HEK293 (cell line): ENCODE data around the gene ZNF865.

ENCODE experiments used
- CTCF ChIA-PET: fragments of 350-600 bp; formaldehyde crosslinking; extraction: SDS; loops from one replicate; lab custom pipeline; 2021; ENCODE audit warnings: antibody characterized with exemption; lab: Yijun Ruan, JAX
- POLR2A ChIA-PET: fragments of 300-600 bp; formaldehyde crosslinking; extraction: SDS; loops from one replicate; lab custom pipeline; 2020; ENCODE audit warnings: antibody characterized with exemption, inconsistent platforms; lab: Yijun Ruan, JAX
- H3K27ac ChIP-seq: fragments of 200-500 bp; sonication (Bioruptor generic); 2 replicates; pipeline ENCODE4 v1.5.1; 2014; ENCODE audit warnings: low read depth, low read length, control low read depth, inconsistent platforms; ENCODE audit errors: extremely low read depth
- H3K36me3 ChIP-seq, 2 experiments: fragments of 200-500 bp in 1 of 2; sonication (Bioruptor generic) in 1 of 2; 1 replicate in 1 of 2; 2 replicates in 1 of 2; pipeline ENCODE4 v1.5.1; 2014 to 2017; ENCODE audit warnings: inconsistent platforms in 2 of 2, low read length in 2 of 2; ENCODE audit not compliant: control insufficient read depth in 2 of 2, insufficient read depth in 1 of 2
- H3K4me1 ChIP-seq: fragments of 200-500 bp; sonication (Bioruptor generic); 2 replicates; pipeline ENCODE4 v1.5.1; 2014; ENCODE audit warnings: mild to moderate bottlenecking, low read length, inconsistent platforms; ENCODE audit not compliant: control insufficient read depth, insufficient read depth
- H3K4me3 ChIP-seq: 2 replicates; pipeline ENCODE4 v1.5.1; 2011; ENCODE audit warnings: low read depth, mild to moderate bottlenecking, control low read depth, low read length, moderate library complexity
- H3K9me3 ChIP-seq: fragments of 200-500 bp; sonication (Bioruptor generic); 2 replicates; pipeline ENCODE4 v1.5.1; 2014; ENCODE audit warnings: low read depth, low read length, inconsistent platforms; ENCODE audit not compliant: control insufficient read depth, insufficient read depth
- GLI2 ChIP-seq: fragments of 450-650 bp; formaldehyde crosslinking; IDR thresholded peaks from 2 replicates; pipeline ENCODE4; 2017; ENCODE audit warnings: missing biosample characterization, missing genetic modification characterization, low read depth, borderline replicate concordance
- KLF9 ChIP-seq: fragments of 450-650 bp; formaldehyde crosslinking; IDR thresholded peaks from 2 replicates; pipeline ENCODE4 v1.5.1; 2016; ENCODE audit warnings: missing biosample characterization, missing genetic modification characterization, low read depth
- MZF1 ChIP-seq: fragments of 450-650 bp; formaldehyde crosslinking; IDR thresholded peaks from 2 replicates; pipeline ENCODE4 v1.5.1; 2017; ENCODE audit warnings: missing biosample characterization, missing genetic modification characterization, borderline replicate concordance
- PRDM1 ChIP-seq: fragments of 450-650 bp; formaldehyde crosslinking; IDR thresholded peaks from 2 replicates; pipeline ENCODE4; 2016; ENCODE audit warnings: missing biosample characterization, missing genetic modification characterization
- REPIN1 ChIP-seq: fragments of 450-650 bp; formaldehyde crosslinking; IDR thresholded peaks from 2 replicates; pipeline ENCODE4 v1.5.1; 2017; ENCODE audit warnings: missing biosample characterization, missing genetic modification characterization, low read depth
- SP7 ChIP-seq: fragments of 450-650 bp; formaldehyde crosslinking; IDR thresholded peaks from 2 replicates; pipeline ENCODE4 v1.5.1; 2016; ENCODE audit warnings: missing biosample characterization, missing genetic modification characterization
- TSHZ1 ChIP-seq: fragments of 450-650 bp; formaldehyde crosslinking; IDR thresholded peaks from 2 replicates; pipeline ENCODE4 v1.5.1; 2016; ENCODE audit warnings: missing biosample characterization, missing genetic modification characterization, borderline replicate concordance
- ZFHX2 ChIP-seq: fragments of 450-650 bp; formaldehyde crosslinking; conservative IDR thresholded peaks from 2 replicates; pipeline ENCODE4 v1.5.1; 2016; ENCODE audit warnings: missing biosample characterization, missing genetic modification characterization
- ZNF114 ChIP-seq: fragments of 450-650 bp; formaldehyde crosslinking; IDR thresholded peaks from 2 replicates; pipeline ENCODE4 v1.5.0; 2017; ENCODE audit warnings: missing biosample characterization, missing genetic modification characterization
- ZNF133 ChIP-seq: fragments of 450-650 bp; formaldehyde crosslinking; IDR thresholded peaks from 2 replicates; pipeline ENCODE4 v1.5.1; 2016; ENCODE audit warnings: missing biosample characterization, missing genetic modification characterization
- ZNF146 ChIP-seq: fragments of 450-650 bp; formaldehyde crosslinking; IDR thresholded peaks from 2 replicates; pipeline ENCODE4 v1.5.1; 2016; ENCODE audit warnings: missing biosample characterization, missing genetic modification characterization
- ZNF169 ChIP-seq: fragments of 450-650 bp; formaldehyde crosslinking; IDR thresholded peaks from 2 replicates; pipeline ENCODE4 v1.5.1; 2016; ENCODE audit warnings: missing biosample characterization, missing genetic modification characterization
- ZNF174 ChIP-seq: fragments of 450-650 bp; formaldehyde crosslinking; IDR thresholded peaks from 2 replicates; pipeline ENCODE4 v1.5.0; 2017; ENCODE audit warnings: missing biosample characterization, mild to moderate bottlenecking, missing genetic modification characterization
- ZNF184 ChIP-seq: fragments of 450-650 bp; IDR thresholded peaks from 2 replicates; pipeline ENCODE4 v1.5.1; 2018; ENCODE audit warnings: missing biosample characterization, mild to moderate bottlenecking, missing genetic modification characterization
- ZNF211 ChIP-seq: fragments of 450-650 bp; formaldehyde crosslinking; IDR thresholded peaks from 2 replicates; pipeline ENCODE4 v1.5.1; 2016; ENCODE audit warnings: low read depth, missing biosample characterization, missing genetic modification characterization
- ZNF350 ChIP-seq: fragments of 450-650 bp; formaldehyde crosslinking; IDR thresholded peaks from 2 replicates; pipeline ENCODE4 v1.5.0; 2017; ENCODE audit warnings: missing biosample characterization, mild to moderate bottlenecking, missing genetic modification characterization
- ZNF366 ChIP-seq: fragments of 450-650 bp; formaldehyde crosslinking; conservative IDR thresholded peaks from 2 replicates; pipeline ENCODE4 v1.5.1; 2016; ENCODE audit warnings: missing biosample characterization, missing genetic modification characterization
- ZNF394 ChIP-seq: fragments of 450-650 bp; formaldehyde crosslinking; IDR thresholded peaks from 2 replicates; pipeline ENCODE4 v1.5.1; 2016; ENCODE audit warnings: missing biosample characterization, missing genetic modification characterization, mild to moderate bottlenecking, moderate library complexity, borderline replicate concordance
- ZNF426 ChIP-seq: fragments of 450-650 bp; formaldehyde crosslinking; IDR thresholded peaks from 2 replicates; pipeline ENCODE4 v1.5.1; 2017; ENCODE audit warnings: missing biosample characterization, missing genetic modification characterization, mild to moderate bottlenecking, inconsistent platforms, moderate library complexity
- ZNF514 ChIP-seq: fragments of 450-650 bp; formaldehyde crosslinking; IDR thresholded peaks from 2 replicates; pipeline ENCODE4 v1.5.1; 2016; ENCODE audit warnings: missing biosample characterization, missing genetic modification characterization
- ZNF530 ChIP-seq: fragments of 450-650 bp; formaldehyde crosslinking; IDR thresholded peaks from 2 replicates; pipeline ENCODE4 v1.5.1; 2016; ENCODE audit warnings: low read depth, missing biosample characterization, missing genetic modification characterization
- ZNF596 ChIP-seq: fragments of 450-650 bp; IDR thresholded peaks from 2 replicates; pipeline ENCODE4 v1.5.0; 2018; ENCODE audit warnings: missing biosample characterization, mild to moderate bottlenecking, missing genetic modification characterization, moderate library complexity
- ZNF629 ChIP-seq: fragments of 450-650 bp; formaldehyde crosslinking; IDR thresholded peaks from 2 replicates; pipeline ENCODE4 v1.5.1; 2017; ENCODE audit warnings: missing biosample characterization, missing genetic modification characterization
- ZNF701 ChIP-seq: fragments of 450-650 bp; formaldehyde crosslinking; IDR thresholded peaks from 2 replicates; pipeline ENCODE4 v1.5.1; 2016; ENCODE audit warnings: missing biosample characterization, missing genetic modification characterization
- ZNF707 ChIP-seq: fragments of 450-650 bp; formaldehyde crosslinking; IDR thresholded peaks from 2 replicates; pipeline ENCODE4 v1.5.1; 2016; ENCODE audit warnings: missing biosample characterization, missing genetic modification characterization
- ZNF776 ChIP-seq: fragments of 450-650 bp; formaldehyde crosslinking; IDR thresholded peaks from 2 replicates; pipeline ENCODE4 v1.5.0; 2017; ENCODE audit warnings: missing biosample characterization, missing genetic modification characterization, borderline replicate concordance
- ZNF785 ChIP-seq: fragments of 450-650 bp; formaldehyde crosslinking; IDR thresholded peaks from 2 replicates; pipeline ENCODE4 v1.5.1; 2016; ENCODE audit warnings: missing biosample characterization, missing genetic modification characterization
- ZNF830 ChIP-seq: fragments of 450-650 bp; IDR thresholded peaks from 2 replicates; pipeline ENCODE4 v1.5.0; 2018; ENCODE audit warnings: missing biosample characterization, missing genetic modification characterization, low read depth, mild to moderate bottlenecking, moderate library complexity
- ZNF843 ChIP-seq: fragments of 450-650 bp; formaldehyde crosslinking; IDR thresholded peaks from 2 replicates; pipeline ENCODE4 v1.5.1; 2016; ENCODE audit warnings: missing biosample characterization, missing genetic modification characterization
- ZSCAN30 ChIP-seq: fragments of 450-650 bp; IDR thresholded peaks from 2 replicates; pipeline ENCODE4 v1.5.1; 2018; ENCODE audit warnings: missing biosample characterization, mild to moderate bottlenecking, missing genetic modification characterization, moderate library complexity
- TF ChIP-seq, protein P1 (sequence below): fragments of 450-650 bp; formaldehyde crosslinking; IDR thresholded peaks from 2 replicates; pipeline ENCODE4 v1.5.1; 2016; ENCODE audit warnings: missing biosample characterization, missing genetic modification characterization, low read depth

ZNF865 gene

GRCh38 chr19:55642153-55643002, 36.9 kb downstream of the ZNF865 start (continued):
- TF ChIP-seq ZNF426, result no peak
- TF ChIP-seq ZNF366, result peak; percentile 39
- TF ChIP-seq ZNF530 (tag by site-specific recombination), result no peak

DNA sequence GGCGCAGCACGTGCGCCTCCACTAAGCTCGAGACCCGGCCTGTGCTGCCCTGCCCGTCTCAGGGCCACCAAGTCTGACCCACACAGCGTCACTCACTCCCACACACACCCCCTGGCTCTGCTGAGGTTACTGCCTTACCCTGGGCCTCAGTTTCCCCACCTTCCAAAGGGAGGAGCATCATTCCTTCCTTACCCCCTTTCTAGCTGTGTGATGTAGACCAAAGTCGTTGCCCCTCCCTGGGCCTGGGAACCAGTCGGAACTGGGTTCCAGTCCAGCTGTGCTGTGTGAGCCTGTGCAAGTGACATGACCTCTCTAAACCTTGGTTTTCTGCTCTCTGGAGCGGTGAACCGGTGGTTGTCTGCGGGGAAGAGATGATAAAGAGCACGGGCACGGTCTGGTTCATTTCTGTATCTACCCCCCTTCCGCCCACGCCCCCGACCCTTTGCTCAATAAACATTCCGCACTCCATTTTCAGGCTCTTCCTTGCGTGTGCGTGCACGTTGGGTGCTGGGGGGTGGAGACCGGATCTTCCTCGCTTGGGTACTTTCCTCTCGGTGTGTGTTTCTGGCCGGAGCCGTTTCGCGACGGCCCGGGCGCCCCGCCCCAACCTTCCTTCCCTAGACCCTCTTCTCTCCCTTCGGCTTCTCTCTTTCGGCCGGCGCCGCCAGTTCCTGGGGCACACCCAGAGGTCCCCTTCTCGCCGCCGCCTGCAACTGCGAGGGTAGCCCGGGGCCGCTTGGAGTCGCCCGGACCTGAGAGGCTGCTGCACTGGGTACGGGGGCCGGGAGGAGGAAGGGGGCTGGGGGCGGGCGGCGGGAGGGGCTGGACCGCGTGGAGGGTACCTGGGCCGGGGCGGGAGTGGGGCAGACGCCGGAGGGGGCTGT, 37.8 kb downstream of the ZNF865 start, which contains the start of gene ZNF581:
TSS of gene ZNF581 (plus strand) at position 647 of the 884 bp plus-strand sequence. CDS start 923 bp downstream, outside the sequence.
- peak within 1 kb of the TSS; percentile 83 for H3K27ac ChIP-seq
- peaks cover 27% of the 10 kb centered on the region for H3K4me1 ChIP-seq
- peaks cover 17 to 21% of the 10 kb centered on the region in 2 experiments; a peak in 2 of 3 replicates for H3K36me3 ChIP-seq
- H3K9me3 ChIP-seq, result no peaks in the 10 kb centered on the region
- CTCF ChIA-PET, result interaction anchor here (0.7 to 1.9 kb wide), 4 partner anchors 9 to 11 kb away, joined by 3 to 8 read pairs (median 4); no protein-coding TSS in a partner anchor
- POLR2A ChIA-PET, result interaction anchor here (0.5 to 2.2 kb wide), 9 partner anchors 9 to 181 kb away, joined by 3 to 36 read pairs (median 5); partner anchors contain the start of genes U2AF2 and ZNF784
- peak within 1 kb of the TSS; percentile 61 for H3K4me3 ChIP-seq
- TF ChIP-seq GLI2 (tag by site-specific recombination) (no peak), ZSCAN30 (tag by site-specific recombination) (peak; percentile 74), REPIN1 (tag by site-specific recombination) (0 out of 2 replicates have a peak, but pooled peaks have one; percentile 22), ZNF169 (no peak), ZNF830 (tag by site-specific recombination) (no peak), MZF1 (tag by site-specific recombination) (peak; percentile 35; the same call in 1 of the 2 replicates), KLF9 (tag by site-specific recombination) (peak; percentile 98), ZNF394 (tag by site-specific recombination) (peak; percentile 81), ZNF350 (tag by site-specific recombination) (no peak), ZNF701 (no peak), PRDM1 (peak; percentile 50), SP7 (peak; percentile 90), ZNF629 (peak; percentile 73), ZNF707 (tag by site-specific recombination) (no peak), ZFHX2 (tag by site-specific recombination) (peak; percentile 81), ZNF785 (tag by site-specific recombination) (peak; percentile 71; the same call in 1 of the 2 replicates), ZNF211 (tag by site-specific recombination) (no peak), ZNF776 (tag by site-specific recombination) (no peak), ZNF184 (no peak), ZNF133 (tag by site-specific recombination) (no peak), TSHZ1 (tag by site-specific recombination) (peak; percentile 39; the same call in 1 of the 2 replicates), ZNF596 (tag by site-specific recombination) (no peak), ZNF843 (peak; percentile 71; the same call in 1 of the 2 replicates), ZNF146 (tag by site-specific recombination) (peak; percentile 27; the same call in 1 of the 2 replicates), ZNF174 (tag by site-specific recombination) (no peak), ZNF114 (tag by site-specific recombination) (no peak), ZNF514 (tag by site-specific recombination) (no peak)
- TF ChIP-seq, protein P1, sequence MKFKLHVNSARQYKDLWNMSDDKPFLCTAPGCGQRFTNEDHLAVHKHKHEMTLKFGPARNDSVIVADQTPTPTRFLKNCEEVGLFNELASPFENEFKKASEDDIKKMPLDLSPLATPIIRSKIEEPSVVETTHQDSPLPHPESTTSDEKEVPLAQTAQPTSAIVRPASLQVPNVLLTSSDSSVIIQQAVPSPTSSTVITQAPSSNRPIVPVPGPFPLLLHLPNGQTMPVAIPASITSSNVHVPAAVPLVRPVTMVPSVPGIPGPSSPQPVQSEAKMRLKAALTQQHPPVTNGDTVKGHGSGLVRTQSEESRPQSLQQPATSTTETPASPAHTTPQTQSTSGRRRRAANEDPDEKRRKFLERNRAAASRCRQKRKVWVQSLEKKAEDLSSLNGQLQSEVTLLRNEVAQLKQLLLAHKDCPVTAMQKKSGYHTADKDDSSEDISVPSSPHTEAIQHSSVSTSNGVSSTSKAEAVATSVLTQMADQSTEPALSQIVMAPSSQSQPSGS, result no peak
